Upper lobe of right lung (tissue), 1 donor: ENCODE data around the gene CALHM4. TPM values are rescaled to one million over a fixed set of nuclear protein-coding genes. Genes with fewer than 3 reads are reported as not detected.

Source experiments
- ATAC-seq: fragments of 200-7000 bp; cut with Tn5 transposase; one replicate; pipeline ENCODE4 v1.9.1; 2020; ENCODE audit warnings: mild to moderate bottlenecking, moderate library complexity
- DNase-seq: peaks from one replicate; pipeline ENCODE4 v3.0.0-alpha.2; 2020
- H3K27ac ChIP-seq: fragments of 200-600 bp; one replicate; pipeline ENCODE4 v1.8.0; 2022
- H3K27me3 ChIP-seq: fragments of 200-600 bp; one replicate; pipeline ENCODE4 v1.8.0; 2022; ENCODE audit warnings: mild to moderate bottlenecking
- H3K36me3 ChIP-seq: fragments of 200-600 bp; one replicate; pipeline ENCODE4 v1.8.0; 2022
- H3K4me1 ChIP-seq: fragments of 200-600 bp; one replicate; pipeline ENCODE4 v1.8.0; 2022
- H3K4me3 ChIP-seq: fragments of 200-600 bp; one replicate; pipeline ENCODE4 v1.8.0; 2022; ENCODE audit warnings: mild to moderate bottlenecking
- H3K9me3 ChIP-seq: fragments of 200-600 bp; one replicate; pipeline ENCODE4 v1.8.0; 2022
- intact Hi-C: fragments of 100-400 bp; cut with DNase I; formaldehyde crosslinking; loops from one replicate; pipeline ENCODE4 v1.11.0; 2022
- long read RNA-seq: library from polyadenylated mRNA; unstranded; transcript quantifications from one replicate; pipeline ENCODE4 v2.0.0, GENCODE V29; 2021
- total RNA-seq: library from RNA; stranded (reverse); fragmentation: NEBNext Ultra II Directional; extraction: Animal tissue kit (Norgen Biotek cat#: 25700); gene quantifications from one replicate; pipeline ENCODE4 v1.2.1, GENCODE V29; 2021
- TF ChIP-seq, protein P1 (sequence below): fragments of 200-600 bp; IDR thresholded peaks from one replicate; pipeline ENCODE4 v1.8.0; 2022; ENCODE audit warnings: antibody characterized with exemption
- donor health status: DM: no; HTN: yes; CAD: no; lungs with severe emphysema.

The CALHM4 gene
- total RNA-seq: not detected
- long read RNA-seq: 0 reads

- intact Hi-C loops: no loop called here
- H3K4me1 ChIP-seq: no peaks in the 10 kb centered on the region
- TF ChIP-seq, protein P1, sequence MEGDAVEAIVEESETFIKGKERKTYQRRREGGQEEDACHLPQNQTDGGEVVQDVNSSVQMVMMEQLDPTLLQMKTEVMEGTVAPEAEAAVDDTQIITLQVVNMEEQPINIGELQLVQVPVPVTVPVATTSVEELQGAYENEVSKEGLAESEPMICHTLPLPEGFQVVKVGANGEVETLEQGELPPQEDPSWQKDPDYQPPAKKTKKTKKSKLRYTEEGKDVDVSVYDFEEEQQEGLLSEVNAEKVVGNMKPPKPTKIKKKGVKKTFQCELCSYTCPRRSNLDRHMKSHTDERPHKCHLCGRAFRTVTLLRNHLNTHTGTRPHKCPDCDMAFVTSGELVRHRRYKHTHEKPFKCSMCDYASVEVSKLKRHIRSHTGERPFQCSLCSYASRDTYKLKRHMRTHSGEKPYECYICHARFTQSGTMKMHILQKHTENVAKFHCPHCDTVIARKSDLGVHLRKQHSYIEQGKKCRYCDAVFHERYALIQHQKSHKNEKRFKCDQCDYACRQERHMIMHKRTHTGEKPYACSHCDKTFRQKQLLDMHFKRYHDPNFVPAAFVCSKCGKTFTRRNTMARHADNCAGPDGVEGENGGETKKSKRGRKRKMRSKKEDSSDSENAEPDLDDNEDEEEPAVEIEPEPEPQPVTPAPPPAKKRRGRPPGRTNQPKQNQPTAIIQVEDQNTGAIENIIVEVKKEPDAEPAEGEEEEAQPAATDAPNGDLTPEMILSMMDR: no peak
Measured at GRCh38 chr6:116553451-116553850, at the start of gene CALHM4. TSS of gene CALHM4 (plus strand) at chr6:116553751. CDS start at chr6:116553794, 43 bp downstream.

GRCh38 chr6:116507324-116507723, 46.2 kb upstream of the CALHM4 start:
- no peak for DNase-seq
- H3K27me3 ChIP-seq: no peaks in the 10 kb centered on the region
- H3K4me3 ChIP-seq: no peak overlapping the region
- no peak overlapping the region for H3K27ac ChIP-seq
- no peaks in the 10 kb centered on the region for H3K9me3 ChIP-seq
- intact Hi-C loops: no loop called here
- no peaks in the 10 kb centered on the region for H3K36me3 ChIP-seq
- TF ChIP-seq, protein P1: no peak
- ATAC-seq: no peak
- no peaks in the 10 kb centered on the region for H3K4me1 ChIP-seq

More at GRCh38 chr6:116553451-116553850, at the start of gene CALHM4:
- Histone ChIP-seq H3K9me3 (no peaks in the 10 kb centered on the region), H3K36me3 (no peaks in the 10 kb centered on the region), H3K27me3 (no peaks in the 10 kb centered on the region), H3K4me3 (no peak within 1 kb of the TSS), H3K27ac (no peak within 1 kb of the TSS)
- no peak for DNase-seq
- no peak for ATAC-seq

GRCh38 chr6:116508527-116508926, 45.0 kb upstream of the CALHM4 start:
- H3K9me3 ChIP-seq: no peaks in the 10 kb centered on the region
- H3K27ac ChIP-seq: no peak overlapping the region
- H3K27me3 ChIP-seq: no peaks in the 10 kb centered on the region
- ATAC-seq (no peak), DNase-seq (no peak)
- TF ChIP-seq, protein P1: no peak
- intact Hi-C loops: no loop called here
- no peaks in the 10 kb centered on the region for H3K4me1 ChIP-seq
- no peaks in the 10 kb centered on the region for H3K36me3 ChIP-seq
- H3K4me3 ChIP-seq: no peak overlapping the region

- TF ChIP-seq, protein P1: peak; percentile 70
- H3K9me3 ChIP-seq: no peaks in the 10 kb centered on the region
Measured at GRCh38 chr6:116511424-116512110, 42.0 kb upstream of the CALHM4 start, which contains the start of gene CALHM5. TSS of gene CALHM5 (plus strand) at chr6:116511639. CDS start at chr6:116511697, 58 bp downstream.

GRCh38 chr6:116512111-116512559, 41.4 kb upstream of the CALHM4 start:
- intact Hi-C loops: no loop called here
- H3K27me3 ChIP-seq: no peaks in the 10 kb centered on the region
- no peak for ATAC-seq

More at GRCh38 chr6:116511424-116512110, 42.0 kb upstream of the CALHM4 start, which contains the start of gene CALHM5:
- peak within 1 kb of the TSS; percentile 43 for H3K4me3 ChIP-seq
- no peaks in the 10 kb centered on the region for H3K27me3 ChIP-seq
- H3K27ac ChIP-seq: peak within 1 kb of the TSS; percentile 86
- ATAC-seq (peak; percentile 93), DNase-seq (no peak)
- H3K4me1 ChIP-seq: no peaks in the 10 kb centered on the region
- no peaks in the 10 kb centered on the region for H3K36me3 ChIP-seq
- intact Hi-C loops: no loop called here

More at GRCh38 chr6:116512111-116512559, 41.4 kb upstream of the CALHM4 start:
- no peaks in the 10 kb centered on the region for H3K36me3 ChIP-seq
- H3K4me3 ChIP-seq: peak overlapping the region; percentile 43
- H3K4me1 ChIP-seq: no peaks in the 10 kb centered on the region
- H3K27ac ChIP-seq: peak overlapping the region; percentile 86
- H3K9me3 ChIP-seq: no peaks in the 10 kb centered on the region
- DNase-seq: no peak
- TF ChIP-seq, protein P1: no peak
